Psoas muscle (tissue), 8 donors: Measurements from ENCODE around the gene MAL. TPM values are rescaled to one million over a fixed set of nuclear protein-coding genes. Genes with fewer than 3 reads are reported as not detected.

ENCODE experiments used
- ATAC-seq, 4 donors: fragments of 200-7000 bp; cut with Tn5 transposase; one replicate each; pipeline ENCODE4 v1.9.1; 2020; ENCODE audit warnings: moderate library complexity in 3 of 4, mild to moderate bottlenecking in 2 of 4
- DNase-seq, 2 donors: peaks; one replicate each; pipeline ENCODE4 v3.0.0-alpha.2; 2020
- H3K27ac ChIP-seq: fragments of 200-600 bp; one replicate; pipeline ENCODE4 v1.8.0; 2022
- H3K27me3 ChIP-seq, 3 donors: fragments of 200-600 bp in 1 of 3; one replicate each; pipeline versions ENCODE4 v1.6.1 to v1.8.0; 2013 to 2022; ENCODE audit warnings: low read length in 2 of 3, mild to moderate bottlenecking in 2 of 3, moderate library complexity in 1 of 3; ENCODE audit not compliant: insufficient read depth in 3 of 3
- H3K36me3 ChIP-seq, 2 donors: fragments of 200-600 bp in 1 of 2; one replicate each; pipeline versions ENCODE4 v1.6.1 to v1.8.0; 2013 to 2022; ENCODE audit warnings: low read depth in 1 of 2, mild to moderate bottlenecking in 1 of 2, moderate library complexity in 1 of 2; ENCODE audit not compliant: insufficient read depth in 1 of 2
- H3K4me1 ChIP-seq: fragments of 200-600 bp; one replicate; pipeline ENCODE4 v1.8.0; 2022
- H3K4me3 ChIP-seq: fragments of 200-600 bp; one replicate; pipeline ENCODE4 v1.8.0; 2022; ENCODE audit warnings: mild to moderate bottlenecking
- H3K9me3 ChIP-seq: fragments of 200-600 bp; one replicate; pipeline ENCODE4 v1.8.0; 2022
- CTCF ChIP-seq: fragments of 200-600 bp; IDR thresholded peaks from one replicate; pipeline ENCODE4 v1.8.0; 2022; ENCODE audit warnings: antibody characterized with exemption
- WGBS, 3 donors: extraction: QIAGEN DNeasy Blood & Tissue Kit; methylation state at CpG; one replicate each; pipeline versions ENCODE4 v1.1.6 to v1.1.7; 2013; 5-methylcytosine and 5-hydroxymethylcytosine counted together
- intact Hi-C, 2 donors: fragments of 100-400 bp; cut with DNase I; formaldehyde crosslinking; loops; one replicate each; pipeline versions ENCODE4 v1.11.0 to v1.14.2; 2022
- polyA plus RNA-seq, 3 donors: library from polyadenylated mRNA; stranded (reverse); fragments of 200-250 nt; gene quantifications; one replicate each; pipeline ENCODE4 v1.2.3, GENCODE V29; 2013
- total RNA-seq, 4 donors: library from RNA; stranded (reverse); fragmentation: NEBNext Ultra II Directional in 2 of 4; extraction: Animal tissue kit (Norgen Biotek cat#: 25700) in 2 of 4; gene quantifications; one replicate each; pipeline versions ENCODE4 v1.2.1 to v1.2.4, GENCODE V29; 2021 to 2023
- donor health status: healthy with polysubstance abuse.
- donor health status: DM: no; HTN: no; CAD: no; lungs with moderate emphysema.
- donor health status: Bipolar disorder and iron deficiency.
- donor health status: healthy.
- donor health status: DM: yes; HTN: yes; CAD: no.
- donor health status: DM: no; HTN: no; CAD: no.
- donor health status: DM: no; HTN: no; CAD: no.
- donor health status: DM: yes; HTN: yes; CAD: no.

Gene MAL
- total and polyA plus RNA-seq, 7 donors = 0.53 to 1.5 (median 0.93) TPM; not detected in 1

GRCh38 chr2:95027369-95027720, 1.8 kb downstream of the MAL start:
- no peak overlapping the region for H3K4me3 ChIP-seq
- no peaks in the 10 kb centered on the region for H3K9me3 ChIP-seq
- intact Hi-C loops = no loop called here
- no peak for TF ChIP-seq CTCF
- ATAC-seq = no peak
- 41 to 62% (median 49%) methylated on average over 9 of the region's 9 CpGs for WGBS, 3 donors
- H3K27me3 ChIP-seq = peaks cover 0 to 60% (median 20%) of the 10 kb centered on the region in 3 donors
- peaks cover 4% of the 10 kb centered on the region for H3K4me1 ChIP-seq
- peak in 1 of 2 donors; percentile 14 for DNase-seq
- no peak overlapping the region for H3K27ac ChIP-seq
- no peaks in the 10 kb centered on the region for H3K36me3 ChIP-seq

- DNase-seq = peak in 1 of 2 donors; percentile 13
- no peak for TF ChIP-seq CTCF
Observed at GRCh38 chr2:95029898-95030341, 4.4 kb downstream of the MAL start.

GRCh38 chr2:95030496-95030895, 5.0 kb downstream of the MAL start:
- no peak overlapping the region for H3K4me3 ChIP-seq
- ATAC-seq (no peak), DNase-seq (peak in 1 of 2 donors; percentile 15)
- no peaks in the 10 kb centered on the region for H3K9me3 ChIP-seq
- H3K27me3 ChIP-seq = peaks cover 0 to 30% (median 14%) of the 10 kb centered on the region in 3 donors
- H3K4me1 ChIP-seq = no peaks in the 10 kb centered on the region
- intact Hi-C loops = no loop called here
- TF ChIP-seq CTCF = no peak
- H3K36me3 ChIP-seq = no peaks in the 10 kb centered on the region
- WGBS, 3 donors = 56 to 69% (median 61%) methylated on average over 5 of the region's 5 CpGs
- H3K27ac ChIP-seq = no peak overlapping the region

More at GRCh38 chr2:95029898-95030341, 4.4 kb downstream of the MAL start:
- no peaks in the 10 kb centered on the region for H3K36me3 ChIP-seq
- H3K4me1 ChIP-seq = peaks cover 3% of the 10 kb centered on the region
- no peaks in the 10 kb centered on the region for H3K9me3 ChIP-seq
- intact Hi-C loops = no loop called here
- H3K4me3 ChIP-seq = no peak overlapping the region
- 61 to 69% (median 67%) methylated on average over 4 of the region's 4 CpGs for WGBS, 3 donors
- H3K27me3 ChIP-seq = peaks cover 0 to 36% (median 15%) of the 10 kb centered on the region in 3 donors
- H3K27ac ChIP-seq = no peak overlapping the region
- ATAC-seq = no peak

GRCh38 chr2:95031076-95031725, 5.7 kb downstream of the MAL start:
- no peaks in the 10 kb centered on the region for H3K4me1 ChIP-seq
- DNase-seq (peak in 1 of 2 donors; percentile 32), ATAC-seq (no peak)
- no peak for TF ChIP-seq CTCF
- intact Hi-C loops = no loop called here
- H3K27me3 ChIP-seq = peaks cover 0 to 23% (median 12%) of the 10 kb centered on the region in 3 donors
- H3K9me3 ChIP-seq = no peaks in the 10 kb centered on the region
- 69 to 80% (median 71%) methylated on average over 7 of the region's 7 CpGs for WGBS, 3 donors
- H3K4me3 ChIP-seq = no peak overlapping the region
- H3K36me3 ChIP-seq = no peaks in the 10 kb centered on the region
- H3K27ac ChIP-seq = no peak overlapping the region

GRCh38 chr2:95031726-95032116, 6.2 kb downstream of the MAL start:
- H3K27me3 ChIP-seq = peaks cover 0 to 18% (median 9%) of the 10 kb centered on the region in 3 donors
- ATAC-seq (no peak), DNase-seq (no peak)
- H3K27ac ChIP-seq = no peak overlapping the region
- intact Hi-C loops = no loop called here
- 61 to 100% (median 78%) methylated on average over 1 of the region's 1 CpG for WGBS, 3 donors
- H3K36me3 ChIP-seq = no peaks in the 10 kb centered on the region
- no peaks in the 10 kb centered on the region for H3K4me1 ChIP-seq
- no peaks in the 10 kb centered on the region for H3K9me3 ChIP-seq
- no peak overlapping the region for H3K4me3 ChIP-seq
- no peak for TF ChIP-seq CTCF
